PFSK-1 (cell line): ENCODE measurements around the gene LONP2.

ENCODE experiments used
- FOXP2 ChIP-seq: optimal IDR thresholded peaks from 2 replicates; pipeline ENCODE3; 2011; ENCODE audit warnings: borderline replicate concordance, control low read depth, inconsistent platforms; ENCODE audit not compliant: insufficient read depth; ENCODE audit errors: extremely low read length, extremely low read depth
- POLR2AphosphoS5 ChIP-seq: IDR thresholded peaks from 2 replicates; pipeline ENCODE4 v1.6.1; 2012; ENCODE audit warnings: low read depth, mild to moderate bottlenecking, control low read depth, low read length, moderate library complexity
- REST ChIP-seq, 2 experiments: IDR thresholded peaks; 2 replicates each; pipeline versions ENCODE4 v1.6.1 to v1.8.0; 2011 to 2012; ENCODE audit warnings: low read depth in 2 of 2, low read length in 2 of 2, control low read depth in 1 of 2, inconsistent platforms in 1 of 2, mild to moderate bottlenecking in 1 of 2, moderate library complexity in 1 of 2; ENCODE audit not compliant: insufficient read depth in 1 of 2
- SIN3A ChIP-seq: IDR thresholded peaks from 2 replicates; pipeline ENCODE4 v1.6.1; 2012; ENCODE audit warnings: mild to moderate bottlenecking, low read length, moderate library complexity, borderline replicate concordance; ENCODE audit not compliant: insufficient read depth
- TAF1 ChIP-seq: IDR thresholded peaks from 2 replicates; pipeline ENCODE4 v1.6.1; 2012; ENCODE audit warnings: low read length, control low read depth, borderline replicate concordance; ENCODE audit not compliant: insufficient read depth

GRCh38 chr16:48212033-48212432 is 32.1 kb upstream of the LONP2 start:
- TF ChIP-seq TAF1 (no peak), POLR2AphosphoS5 (no peak), SIN3A (no peak), REST (IDR thresholded peaks at IDR 0.05; ENCODE audit: insufficient read depth in 1 of 2, low read depth in 2 of 2, low read length in 2 of 2) (no peak), FOXP2 (no peak)
